GM06990 (cell line): ENCODE results near the gene TMEM8B.

Source experiments
- DNase-seq: peaks from one replicate; pipeline ENCODE4 v3.0.0-alpha.2; 2011; ENCODE audit not compliant: insufficient read length; ENCODE audit errors: extremely low read depth
- H3K27me3 ChIP-seq: replicated peaks from 2 replicates; pipeline ENCODE4 v1.6.0; 2011; ENCODE audit warnings: low read length; ENCODE audit not compliant: control insufficient read depth, insufficient read depth
- H3K36me3 ChIP-seq: 2 replicates; pipeline ENCODE4 v1.5.1; 2011; ENCODE audit warnings: low read length; ENCODE audit not compliant: control insufficient read depth, insufficient read depth
- H3K4me3 ChIP-seq: replicated peaks from 2 replicates; pipeline ENCODE4 v1.5.1; 2011; ENCODE audit warnings: low read depth, mild to moderate bottlenecking, control low read depth, low read length
- CTCF ChIP-seq: IDR thresholded peaks from 2 replicates; pipeline ENCODE4 v1.5.1; 2011; ENCODE audit warnings: low read length, control low read depth, mild to moderate bottlenecking, inconsistent platforms; ENCODE audit not compliant: insufficient read depth, poor library complexity, severe bottlenecking

Gene TMEM8B

GRCh38 chr9:35908504-35909125 is 79.6 kb downstream of the TMEM8B start:
- no peak overlapping the region for H3K4me3 ChIP-seq
- no peaks in the 10 kb centered on the region for H3K36me3 ChIP-seq
- no peak for TF ChIP-seq CTCF
- no peaks in the 10 kb centered on the region for H3K27me3 ChIP-seq
- no peak for DNase-seq

GRCh38 chr9:35909274-35909673 is 80.2 kb downstream of the TMEM8B start, which contains the start of gene SPAAR:
SPAAR (plus strand) TSS chr9:35909490; CDS start chr9:35910464, 974 bp downstream.
- no peak for DNase-seq
- Histone ChIP-seq H3K36me3 (no peaks in the 10 kb centered on the region), H3K4me3 (no peak within 1 kb of the TSS), H3K27me3 (no peaks in the 10 kb centered on the region)
- TF ChIP-seq CTCF = no peak

- no peaks in the 10 kb centered on the region for H3K36me3 ChIP-seq
Measured at GRCh38 chr9:35909687-35910612, 80.9 kb downstream of the TMEM8B start.

GRCh38 chr9:35910613-35911359 is 81.8 kb downstream of the TMEM8B start:
- no peak for DNase-seq
- Histone ChIP-seq H3K36me3 (no peaks in the 10 kb centered on the region), H3K4me3 (no peak overlapping the region), H3K27me3 (no peaks in the 10 kb centered on the region)
- TF ChIP-seq CTCF = peak; percentile 60

More at GRCh38 chr9:35909687-35910612, 80.9 kb downstream of the TMEM8B start:
- H3K27me3 ChIP-seq = no peaks in the 10 kb centered on the region
- no peak for TF ChIP-seq CTCF
- DNase-seq = no peak
- no peak overlapping the region for H3K4me3 ChIP-seq

GRCh38 chr9:35911690-35912089 is 82.7 kb downstream of the TMEM8B start:
- no peak for TF ChIP-seq CTCF
- no peak overlapping the region for H3K4me3 ChIP-seq
- no peaks in the 10 kb centered on the region for H3K27me3 ChIP-seq
- no peak for DNase-seq
- no peaks in the 10 kb centered on the region for H3K36me3 ChIP-seq
